Neural cell (in vitro differentiated cells): ENCODE measurements around the gene SPARCL1.

Source experiments
- EP300 ChIP-seq: fragments of 450-650 bp; conservative IDR thresholded peaks from 2 replicates; pipeline ENCODE4 v1.6.1; 2014; ENCODE audit warnings: antibody characterized with exemption, mild to moderate bottlenecking, moderate library complexity; ENCODE audit not compliant: poor library complexity, severe bottlenecking
- EZH2 ChIP-seq: fragments of 200-600, 300-800 bp; shearing (Covaris generic), sonication (generic); IDR thresholded peaks from 2 replicates; pipeline ENCODE4 v1.6.1; 2014; ENCODE audit warnings: antibody characterized with exemption, low read length, borderline replicate concordance, mild to moderate bottlenecking; ENCODE audit not compliant: insufficient read depth, poor library complexity, severe bottlenecking
- MXI1 ChIP-seq: fragments of 450-650 bp; conservative IDR thresholded peaks from 2 replicates; pipeline ENCODE4 v1.6.1; 2014; ENCODE audit warnings: antibody characterized with exemption, mild to moderate bottlenecking; ENCODE audit not compliant: poor library complexity, severe bottlenecking
- POLR2AphosphoS5 ChIP-seq: IDR thresholded peaks from 2 replicates; pipeline ENCODE4 v1.6.1; 2012
- TAF1 ChIP-seq: IDR thresholded peaks from 2 replicates; pipeline ENCODE4 v1.6.1; 2012; ENCODE audit warnings: low read depth
- TF ChIP-seq, protein P1 (sequence below): fragments of 450-650 bp; IDR thresholded peaks from 2 replicates; pipeline ENCODE4 v1.5.1; 2014; ENCODE audit warnings: antibody characterized with exemption, mild to moderate bottlenecking, moderate library complexity; ENCODE audit not compliant: poor library complexity, severe bottlenecking

DNA sequence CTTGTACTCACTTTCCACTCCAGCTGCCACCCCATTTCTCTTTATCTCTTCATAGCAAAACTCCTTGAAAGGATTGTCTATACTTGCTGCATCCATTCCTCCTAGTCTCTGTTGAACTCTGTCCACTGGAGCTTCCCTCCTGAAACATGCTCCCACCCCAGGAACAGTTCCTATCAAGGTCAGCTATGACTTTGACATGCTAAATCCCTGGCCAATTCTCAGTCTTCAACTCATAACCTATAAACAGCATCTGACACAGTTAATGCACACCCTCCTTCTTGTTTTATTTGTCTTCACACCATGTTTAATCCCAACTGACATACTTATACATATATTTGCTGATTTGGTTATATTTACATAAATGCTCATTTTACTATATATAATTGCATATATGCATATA lies 47.8 kb downstream of the SPARCL1 start:
- TF ChIP-seq TAF1 (no peak), EP300 (no peak), POLR2AphosphoS5 (no peak), EZH2 (no peak), MXI1 (no peak)
- TF ChIP-seq, protein P1, sequence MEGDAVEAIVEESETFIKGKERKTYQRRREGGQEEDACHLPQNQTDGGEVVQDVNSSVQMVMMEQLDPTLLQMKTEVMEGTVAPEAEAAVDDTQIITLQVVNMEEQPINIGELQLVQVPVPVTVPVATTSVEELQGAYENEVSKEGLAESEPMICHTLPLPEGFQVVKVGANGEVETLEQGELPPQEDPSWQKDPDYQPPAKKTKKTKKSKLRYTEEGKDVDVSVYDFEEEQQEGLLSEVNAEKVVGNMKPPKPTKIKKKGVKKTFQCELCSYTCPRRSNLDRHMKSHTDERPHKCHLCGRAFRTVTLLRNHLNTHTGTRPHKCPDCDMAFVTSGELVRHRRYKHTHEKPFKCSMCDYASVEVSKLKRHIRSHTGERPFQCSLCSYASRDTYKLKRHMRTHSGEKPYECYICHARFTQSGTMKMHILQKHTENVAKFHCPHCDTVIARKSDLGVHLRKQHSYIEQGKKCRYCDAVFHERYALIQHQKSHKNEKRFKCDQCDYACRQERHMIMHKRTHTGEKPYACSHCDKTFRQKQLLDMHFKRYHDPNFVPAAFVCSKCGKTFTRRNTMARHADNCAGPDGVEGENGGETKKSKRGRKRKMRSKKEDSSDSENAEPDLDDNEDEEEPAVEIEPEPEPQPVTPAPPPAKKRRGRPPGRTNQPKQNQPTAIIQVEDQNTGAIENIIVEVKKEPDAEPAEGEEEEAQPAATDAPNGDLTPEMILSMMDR, result no peak
